Small intestine (tissue), 7 donors: ENCODE measurements around the gene CXCL10. TPM values are rescaled to one million over a fixed set of nuclear protein-coding genes. Genes with fewer than 3 reads are reported as not detected.
A peak's percentile ranks its signal among the peaks of the same experiment; 100 is the strongest.
"Not testable (repeated sequence)": the region's sequence is repeated elsewhere in the genome, so short reads cannot be mapped to it uniquely, and the experiment has no call there.

Experiments
- DNase-seq, 2 donors: peaks; one replicate each; pipeline versions ENCODE4 v3.0.0 to v3.0.0-alpha.2; 2013
- FAIRE-seq: peaks from 2 replicates; lab custom pipeline; 2012; peaks lifted over from hg19 to GRCh38; lab: Jason Lieb, UNC
- H3K27ac ChIP-seq, 3 donors: one replicate each; pipeline ENCODE4 v1.5.1; 2013; ENCODE audit warnings: low read length in 2 of 3, mild to moderate bottlenecking in 2 of 3, control low read depth in 1 of 3, inconsistent platforms in 1 of 3, low read depth in 1 of 3, moderate library complexity in 1 of 3
- H3K27me3 ChIP-seq, 3 donors: one replicate each; pipeline ENCODE4 v1.6.1; 2013; ENCODE audit warnings: low read length in 3 of 3, inconsistent platforms in 1 of 3; ENCODE audit not compliant: control insufficient read depth in 3 of 3, insufficient read depth in 3 of 3
- H3K36me3 ChIP-seq, 3 donors: one replicate each; pipeline ENCODE4 v1.6.1; 2013; ENCODE audit warnings: low read length in 3 of 3, inconsistent platforms in 1 of 3, low read depth in 1 of 3, mild to moderate bottlenecking in 1 of 3, moderate library complexity in 1 of 3; ENCODE audit not compliant: control insufficient read depth in 3 of 3, insufficient read depth in 2 of 3
- H3K4me1 ChIP-seq, 3 donors: one replicate each; pipeline ENCODE4 v1.6.1; 2013; ENCODE audit warnings: low read length in 2 of 3, inconsistent platforms in 1 of 3, low read depth in 1 of 3, mild to moderate bottlenecking in 1 of 3, moderate library complexity in 1 of 3; ENCODE audit not compliant: control insufficient read depth in 3 of 3, insufficient read depth in 2 of 3
- H3K4me3 ChIP-seq, 3 donors: one replicate each; pipeline ENCODE4 v1.5.1; 2013; ENCODE audit warnings: low read length in 3 of 3, control low read depth in 1 of 3, inconsistent platforms in 1 of 3, low read depth in 1 of 3, mild to moderate bottlenecking in 1 of 3, moderate library complexity in 1 of 3
- H3K9me3 ChIP-seq, 2 donors: one replicate each; pipeline ENCODE4 v1.6.1; 2013; ENCODE audit warnings: low read depth in 1 of 2, low read length in 1 of 2; ENCODE audit not compliant: control insufficient read depth in 2 of 2, insufficient read depth in 1 of 2
- WGBS, 3 donors: extraction: QIAGEN DNeasy Blood & Tissue Kit; methylation state at CpG; one replicate each; pipeline ENCODE4 v1.1.7; 2013; 5-methylcytosine and 5-hydroxymethylcytosine counted together
- polyA plus RNA-seq, 4 donors: library from polyadenylated mRNA; stranded (reverse) in 3 of 4; unstranded in 1 of 4; fragments of 200-250 nt in 3 of 4; fragments of 120-200 nt in 1 of 4; gene quantifications; one replicate each; pipeline versions ENCODE4 v1.2.1 to v1.2.3, GENCODE V29; 2013
- donor health status: healthy with polysubstance abuse.
- donor health status: control.
- donor health status: control.
- donor health status: Bipolar disorder and iron deficiency.
- donor health status: healthy.

The CXCL10 gene
- polyA plus RNA-seq, 4 donors = 2.4 to 8.1 (median 4.2) TPM; not detected in 1

GRCh38 chr4:75998525-75999147 lies 24.7 kb downstream of the CXCL10 start:
- DNase-seq, FAIRE-seq, H3K27me3 ChIP-seq, H3K9me3 ChIP-seq, H3K27ac ChIP-seq, H3K36me3 ChIP-seq, H3K4me3 ChIP-seq: not testable (repeated sequence)
- WGBS, 3 donors = 91 to 94% (median 94%) methylated on average over 2 of the region's 2 CpGs
- H3K4me1 ChIP-seq = peaks cover 0 to 40% (median 0%) of the 10 kb centered on the region in 3 donors

- H3K4me3 ChIP-seq = no peak overlapping the region
- WGBS, 3 donors = 93 to 97% (median 97%) methylated on average over 2 of the region's 2 CpGs
- no peak for DNase-seq
- no peaks in the 10 kb centered on the region for H3K36me3 ChIP-seq
- H3K4me1 ChIP-seq = peaks cover 0 to 40% (median 0%) of the 10 kb centered on the region in 3 donors
- peaks cover 0 to 4% of the 10 kb centered on the region in 2 donors for H3K9me3 ChIP-seq
- no peak for FAIRE-seq
- H3K27me3 ChIP-seq = no peaks in the 10 kb centered on the region
- H3K27ac ChIP-seq = no peak overlapping the region
Observed at GRCh38 chr4:75997946-75998345, 25.4 kb downstream of the CXCL10 start.

GRCh38 chr4:75997081-75997480 lies 26.2 kb downstream of the CXCL10 start:
- Histone ChIP-seq H3K27ac (peak overlapping the region in 1 of 3 donors; percentile 44), H3K4me3 (no peak overlapping the region), H3K4me1 (peaks cover 0 to 34% (median 2%) of the 10 kb centered on the region in 3 donors), H3K27me3 (no peaks in the 10 kb centered on the region), H3K9me3 (peaks cover 0 to 4% of the 10 kb centered on the region in 2 donors), H3K36me3 (no peaks in the 10 kb centered on the region)
- 17 to 56% (median 33%) methylated on average over 1 of the region's 1 CpG for WGBS, 3 donors
- DNase-seq (peak; percentile 41 to 84), FAIRE-seq (peak; percentile 74)

GRCh38 chr4:75995727-75996126 lies 27.6 kb downstream of the CXCL10 start:
- no peaks in the 10 kb centered on the region for H3K9me3 ChIP-seq
- H3K36me3 ChIP-seq = no peaks in the 10 kb centered on the region
- no peak for FAIRE-seq
- DNase-seq = peak; percentile 63 to 64
- peaks cover 0 to 27% (median 2%) of the 10 kb centered on the region in 3 donors for H3K4me1 ChIP-seq
- H3K27me3 ChIP-seq = no peaks in the 10 kb centered on the region
- H3K27ac ChIP-seq = no peak overlapping the region
- WGBS, 3 donors = 7 to 9% (median 9%) methylated on average over 5 of the region's 5 CpGs
- H3K4me3 ChIP-seq = no peak overlapping the region

GRCh38 chr4:75992462-75992861 lies 30.8 kb downstream of the CXCL10 start:
- Histone ChIP-seq H3K27me3 (no peaks in the 10 kb centered on the region), H3K27ac (no peak overlapping the region), H3K9me3 (no peaks in the 10 kb centered on the region), H3K36me3 (no peaks in the 10 kb centered on the region), H3K4me1 (peaks cover 2 to 14% (median 11%) of the 10 kb centered on the region in 3 donors), H3K4me3 (no peak overlapping the region)
- WGBS, 3 donors = 78 to 82% (median 79%) methylated on average over 1 of the region's 1 CpG
- FAIRE-seq (no peak), DNase-seq (no peak)

- peaks cover 0 to 3% (median 0%) of the 10 kb centered on the region in 3 donors for H3K36me3 ChIP-seq
- H3K27ac ChIP-seq = peak overlapping the region in 2 of 3 donors; percentile 66
- WGBS, 3 donors = 0 to 1% (median 1%) methylated on average over 20 of the region's 20 CpGs
- no peaks in the 10 kb centered on the region for H3K27me3 ChIP-seq
- FAIRE-seq (no peak), DNase-seq (peak in 1 of 2 donors; percentile 43)
- no peaks in the 10 kb centered on the region for H3K9me3 ChIP-seq
- peaks cover 2 to 11% (median 11%) of the 10 kb centered on the region in 3 donors for H3K4me1 ChIP-seq
- peak overlapping the region; percentile 79 to 97 (median 93) for H3K4me3 ChIP-seq
Observed at GRCh38 chr4:75989846-75990528, 33.3 kb downstream of the CXCL10 start.

- no peaks in the 10 kb centered on the region for H3K9me3 ChIP-seq
- peaks cover under 1 to 8% (median 6%) of the 10 kb centered on the region in 3 donors for H3K36me3 ChIP-seq
- 84 to 89% (median 88%) methylated on average over 3 of the region's 3 CpGs for WGBS, 3 donors
- DNase-seq (no peak), FAIRE-seq (no peak)
- H3K4me3 ChIP-seq = no peak overlapping the region
- no peaks in the 10 kb centered on the region for H3K27me3 ChIP-seq
- H3K4me1 ChIP-seq = peaks cover 0 to 11% (median 7%) of the 10 kb centered on the region in 3 donors
- no peak overlapping the region for H3K27ac ChIP-seq
Observed at GRCh38 chr4:75985116-75985515, 38.2 kb downstream of the CXCL10 start.

GRCh38 chr4:75980576-75980975 lies 42.7 kb downstream of the CXCL10 start:
- Histone ChIP-seq H3K27ac (no peak overlapping the region), H3K9me3 (no peaks in the 10 kb centered on the region), H3K27me3 (no peaks in the 10 kb centered on the region), H3K36me3 (peaks cover 8 to 20% (median 18%) of the 10 kb centered on the region in 3 donors), H3K4me3 (no peak overlapping the region), H3K4me1 (no peaks in the 10 kb centered on the region)
- 68 to 93% (median 93%) methylated on average over 4 of the region's 4 CpGs for WGBS, 3 donors
- DNase-seq (no peak), FAIRE-seq (no peak)
